ENCODE measurements around the gene CCNB2. TPM values are rescaled to one million over a fixed set of nuclear protein-coding genes. Genes with fewer than 3 reads are reported as not detected.

CCNB2 gene
- total and polyA plus RNA-seq, 9 of the 15 experiments (the other 6 are each of a cell fraction or from before 2014, with no cell fraction given) = 84.8 to 266 (median 124) TPM

DNA sequence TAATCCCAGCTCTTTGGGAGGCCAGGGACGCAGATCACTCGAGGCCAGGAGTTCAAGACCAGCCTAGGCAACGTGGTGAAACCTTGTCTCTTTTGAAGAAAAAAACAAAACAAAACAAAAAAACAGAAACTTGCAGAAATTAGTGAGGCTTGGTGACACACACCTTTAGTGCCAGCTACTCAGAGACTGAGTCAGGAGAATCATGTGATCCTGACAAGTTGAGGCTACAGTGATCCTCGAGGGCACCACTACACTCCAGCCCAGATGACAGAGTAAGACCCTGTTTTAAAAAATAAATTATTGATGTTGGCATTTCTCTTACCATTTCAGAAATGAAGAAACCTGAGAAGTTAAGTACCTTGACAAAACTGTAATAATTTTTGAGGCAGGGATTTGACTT is 44.6 kb upstream of the CCNB2 start:
- Histone ChIP-seq H4K20me1 (replicated peaks; ENCODE audit: control insufficient read depth, insufficient read depth, low read length) (no peaks in the 10 kb centered on the region), H3K27ac (ENCODE audit: extremely low read depth, low read depth, low read length) (no peak overlapping the region), H3K9me1 (ENCODE audit: control insufficient read depth, insufficient read depth, low read length) (no peaks in the 10 kb centered on the region), H3K9me3 (replicated peaks; ENCODE audit: control insufficient read depth, insufficient read depth, low read depth, low read length) (no peaks in the 10 kb centered on the region), H2AFZ (ENCODE audit: low read depth, low read length) (no peak overlapping the region), H3K4me1 (replicated peaks in 1 of 2; ENCODE audit: control insufficient read depth in 2 of 2, insufficient read depth in 2 of 2, low read length in 2 of 2) (no peaks in the 10 kb centered on the region), H3K27me3 (ENCODE audit: control insufficient read depth in 2 of 2, insufficient read depth in 2 of 2, low read length in 2 of 2) (no peaks in the 10 kb centered on the region), H3K36me3 (ENCODE audit: control insufficient read depth, insufficient read depth, low read length) (peaks cover 90% of the 10 kb centered on the region), H3K79me2 (ENCODE audit: control insufficient read depth, insufficient read depth, low read length) (no peaks in the 10 kb centered on the region), H3K4me3 (no peak overlapping the region), H3K4me2 (ENCODE audit: insufficient read depth, low read length) (no peak overlapping the region), H3K9ac (ENCODE audit: insufficient read depth in 1 of 2, low read depth in 2 of 2, low read length in 2 of 2) (no peak overlapping the region)
- in situ Hi-C loops (cut with MboI) = no loop called here
- no peak for ATAC-seq
- ChIA-PET CTCF (ENCODE audit: low intra/inter-chr PET ratio) (no interaction called here), POLR2A (interaction anchor here (0.7 kb wide), 1 partner anchor 29 kb away, joined by 3 read pairs; no protein-coding TSS in a partner anchor)
- FAIRE-seq = no peak
- BruUV-seq (replicated peaks) = no TSS peak
- 85% methylated on average over 4 of the region's 4 CpGs for WGBS (ENCODE audit: insufficient coverage, low coverage, missing lambda C conversion rate)
- no peak for DNase-seq (ENCODE audit: extremely low read depth in 1 of 4, low spot score in 3 of 4)
- intact Hi-C loops (cut with micrococcal nuclease) = no loop called here
- TF ChIP-seq, protein P1, sequence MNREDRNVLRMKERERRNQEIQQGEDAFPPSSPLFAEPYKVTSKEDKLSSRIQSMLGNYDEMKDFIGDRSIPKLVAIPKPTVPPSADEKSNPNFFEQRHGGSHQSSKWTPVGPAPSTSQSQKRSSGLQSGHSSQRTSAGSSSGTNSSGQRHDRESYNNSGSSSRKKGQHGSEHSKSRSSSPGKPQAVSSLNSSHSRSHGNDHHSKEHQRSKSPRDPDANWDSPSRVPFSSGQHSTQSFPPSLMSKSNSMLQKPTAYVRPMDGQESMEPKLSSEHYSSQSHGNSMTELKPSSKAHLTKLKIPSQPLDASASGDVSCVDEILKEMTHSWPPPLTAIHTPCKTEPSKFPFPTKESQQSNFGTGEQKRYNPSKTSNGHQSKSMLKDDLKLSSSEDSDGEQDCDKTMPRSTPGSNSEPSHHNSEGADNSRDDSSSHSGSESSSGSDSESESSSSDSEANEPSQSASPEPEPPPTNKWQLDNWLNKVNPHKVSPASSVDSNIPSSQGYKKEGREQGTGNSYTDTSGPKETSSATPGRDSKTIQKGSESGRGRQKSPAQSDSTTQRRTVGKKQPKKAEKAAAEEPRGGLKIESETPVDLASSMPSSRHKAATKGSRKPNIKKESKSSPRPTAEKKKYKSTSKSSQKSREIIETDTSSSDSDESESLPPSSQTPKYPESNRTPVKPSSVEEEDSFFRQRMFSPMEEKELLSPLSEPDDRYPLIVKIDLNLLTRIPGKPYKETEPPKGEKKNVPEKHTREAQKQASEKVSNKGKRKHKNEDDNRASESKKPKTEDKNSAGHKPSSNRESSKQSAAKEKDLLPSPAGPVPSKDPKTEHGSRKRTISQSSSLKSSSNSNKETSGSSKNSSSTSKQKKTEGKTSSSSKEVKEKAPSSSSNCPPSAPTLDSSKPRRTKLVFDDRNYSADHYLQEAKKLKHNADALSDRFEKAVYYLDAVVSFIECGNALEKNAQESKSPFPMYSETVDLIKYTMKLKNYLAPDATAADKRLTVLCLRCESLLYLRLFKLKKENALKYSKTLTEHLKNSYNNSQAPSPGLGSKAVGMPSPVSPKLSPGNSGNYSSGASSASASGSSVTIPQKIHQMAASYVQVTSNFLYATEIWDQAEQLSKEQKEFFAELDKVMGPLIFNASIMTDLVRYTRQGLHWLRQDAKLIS (CRISPR knock-in tag; IDR thresholded peaks at IDR 0.05) = no peak
- TF ChIP-seq NFATC3 (IDR thresholded peaks at IDR 0.05) (no peak), KAT2B (IDR thresholded peaks at IDR 0.05; ENCODE audit: low read depth, low read length) (no peak), CBFA2T3 (IDR thresholded peaks at IDR 0.05) (no peak), XRCC3 (IDR thresholded peaks at IDR 0.05) (no peak), ZNF830 (CRISPR knock-in tag; IDR thresholded peaks at IDR 0.05) (no peak), TAF15 (IDR thresholded peaks at IDR 0.05; ENCODE audit: low read depth, low read length) (no peak), GTF2A2 (tag; IDR thresholded peaks at IDR 0.05) (no peak)
- TF ChIP-seq, protein P2, sequence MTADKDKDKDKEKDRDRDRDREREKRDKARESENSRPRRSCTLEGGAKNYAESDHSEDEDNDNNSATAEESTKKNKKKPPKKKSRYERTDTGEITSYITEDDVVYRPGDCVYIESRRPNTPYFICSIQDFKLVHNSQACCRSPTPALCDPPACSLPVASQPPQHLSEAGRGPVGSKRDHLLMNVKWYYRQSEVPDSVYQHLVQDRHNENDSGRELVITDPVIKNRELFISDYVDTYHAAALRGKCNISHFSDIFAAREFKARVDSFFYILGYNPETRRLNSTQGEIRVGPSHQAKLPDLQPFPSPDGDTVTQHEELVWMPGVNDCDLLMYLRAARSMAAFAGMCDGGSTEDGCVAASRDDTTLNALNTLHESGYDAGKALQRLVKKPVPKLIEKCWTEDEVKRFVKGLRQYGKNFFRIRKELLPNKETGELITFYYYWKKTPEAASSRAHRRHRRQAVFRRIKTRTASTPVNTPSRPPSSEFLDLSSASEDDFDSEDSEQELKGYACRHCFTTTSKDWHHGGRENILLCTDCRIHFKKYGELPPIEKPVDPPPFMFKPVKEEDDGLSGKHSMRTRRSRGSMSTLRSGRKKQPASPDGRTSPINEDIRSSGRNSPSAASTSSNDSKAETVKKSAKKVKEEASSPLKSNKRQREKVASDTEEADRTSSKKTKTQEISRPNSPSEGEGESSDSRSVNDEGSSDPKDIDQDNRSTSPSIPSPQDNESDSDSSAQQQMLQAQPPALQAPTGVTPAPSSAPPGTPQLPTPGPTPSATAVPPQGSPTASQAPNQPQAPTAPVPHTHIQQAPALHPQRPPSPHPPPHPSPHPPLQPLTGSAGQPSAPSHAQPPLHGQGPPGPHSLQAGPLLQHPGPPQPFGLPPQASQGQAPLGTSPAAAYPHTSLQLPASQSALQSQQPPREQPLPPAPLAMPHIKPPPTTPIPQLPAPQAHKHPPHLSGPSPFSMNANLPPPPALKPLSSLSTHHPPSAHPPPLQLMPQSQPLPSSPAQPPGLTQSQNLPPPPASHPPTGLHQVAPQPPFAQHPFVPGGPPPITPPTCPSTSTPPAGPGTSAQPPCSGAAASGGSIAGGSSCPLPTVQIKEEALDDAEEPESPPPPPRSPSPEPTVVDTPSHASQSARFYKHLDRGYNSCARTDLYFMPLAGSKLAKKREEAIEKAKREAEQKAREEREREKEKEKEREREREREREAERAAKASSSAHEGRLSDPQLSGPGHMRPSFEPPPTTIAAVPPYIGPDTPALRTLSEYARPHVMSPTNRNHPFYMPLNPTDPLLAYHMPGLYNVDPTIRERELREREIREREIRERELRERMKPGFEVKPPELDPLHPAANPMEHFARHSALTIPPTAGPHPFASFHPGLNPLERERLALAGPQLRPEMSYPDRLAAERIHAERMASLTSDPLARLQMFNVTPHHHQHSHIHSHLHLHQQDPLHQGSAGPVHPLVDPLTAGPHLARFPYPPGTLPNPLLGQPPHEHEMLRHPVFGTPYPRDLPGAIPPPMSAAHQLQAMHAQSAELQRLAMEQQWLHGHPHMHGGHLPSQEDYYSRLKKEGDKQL (CRISPR knock-in tag; IDR thresholded peaks at IDR 0.05; ENCODE audit: borderline replicate concordance) = no peak
- TF ChIP-seq, protein P3, sequence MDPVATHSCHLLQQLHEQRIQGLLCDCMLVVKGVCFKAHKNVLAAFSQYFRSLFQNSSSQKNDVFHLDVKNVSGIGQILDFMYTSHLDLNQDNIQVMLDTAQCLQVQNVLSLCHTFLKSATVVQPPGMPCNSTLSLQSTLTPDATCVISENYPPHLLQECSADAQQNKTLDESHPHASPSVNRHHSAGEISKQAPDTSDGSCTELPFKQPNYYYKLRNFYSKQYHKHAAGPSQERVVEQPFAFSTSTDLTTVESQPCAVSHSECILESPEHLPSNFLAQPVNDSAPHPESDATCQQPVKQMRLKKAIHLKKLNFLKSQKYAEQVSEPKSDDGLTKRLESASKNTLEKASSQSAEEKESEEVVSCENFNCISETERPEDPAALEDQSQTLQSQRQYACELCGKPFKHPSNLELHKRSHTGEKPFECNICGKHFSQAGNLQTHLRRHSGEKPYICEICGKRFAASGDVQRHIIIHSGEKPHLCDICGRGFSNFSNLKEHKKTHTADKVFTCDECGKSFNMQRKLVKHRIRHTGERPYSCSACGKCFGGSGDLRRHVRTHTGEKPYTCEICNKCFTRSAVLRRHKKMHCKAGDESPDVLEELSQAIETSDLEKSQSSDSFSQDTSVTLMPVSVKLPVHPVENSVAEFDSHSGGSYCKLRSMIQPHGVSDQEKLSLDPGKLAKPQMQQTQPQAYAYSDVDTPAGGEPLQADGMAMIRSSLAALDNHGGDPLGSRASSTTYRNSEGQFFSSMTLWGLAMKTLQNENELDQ (CRISPR knock-in tag; IDR thresholded peaks at IDR 0.05; ENCODE audit: borderline replicate concordance) = no peak
